NB4 (cell line): ENCODE measurements around the gene KRTAP2-4.

ENCODE experiments used
- CTCF ChIP-seq: IDR thresholded peaks from one replicate; pipeline ENCODE4 v1.5.1; 2012; ENCODE audit warnings: low read depth, low read length
- POLR2A ChIP-seq: IDR thresholded peaks from 2 replicates; pipeline ENCODE4 v1.6.1; 2011; ENCODE audit warnings: mild to moderate bottlenecking; ENCODE audit not compliant: insufficient read length; ENCODE audit errors: extremely low read depth

- TF ChIP-seq POLR2A: no peak
- no peak for TF ChIP-seq CTCF
Observed at GRCh38 chr17:41076788-41077187, 11.1 kb upstream of the KRTAP2-4 start.
